Lung (tissue), 12 donors: ENCODE measurements around the gene DPY19L3. TPM values are rescaled to one million over a fixed set of nuclear protein-coding genes. Genes with fewer than 3 reads are reported as not detected.

Experiments used
- ATAC-seq: fragments of 200-7000 bp; cut with Tn5 transposase; one replicate; pipeline ENCODE4 v1.9.1; 2020; ENCODE audit warnings: moderate number of reproducible peaks; ENCODE audit not compliant: insufficient read depth, low FRiP score
- DNase-seq, 3 donors: peaks; one replicate each; pipeline ENCODE4 v3.0.0-alpha.2; 2013 to 2017
- H3K27ac ChIP-seq, 2 donors: one replicate each; pipeline ENCODE4 v1.5.1; 2013; ENCODE audit warnings: mild to moderate bottlenecking in 2 of 2, moderate library complexity in 2 of 2, control low read depth in 1 of 2, inconsistent platforms in 1 of 2, low read depth in 1 of 2, low read length in 1 of 2
- H3K27me3 ChIP-seq, 3 donors: one replicate each; pipeline ENCODE4 v1.5.1; 2013; ENCODE audit warnings: low read length in 2 of 3; ENCODE audit not compliant: control insufficient read depth in 3 of 3, insufficient read depth in 3 of 3
- H3K36me3 ChIP-seq, 4 donors: one replicate each; pipeline ENCODE4 v1.5.1; 2013; ENCODE audit warnings: low read length in 4 of 4, mild to moderate bottlenecking in 1 of 4, moderate library complexity in 1 of 4; ENCODE audit not compliant: control insufficient read depth in 4 of 4, insufficient read depth in 4 of 4
- H3K4me1 ChIP-seq, 5 donors: one replicate each; pipeline ENCODE4 v1.5.1; 2013; ENCODE audit warnings: low read length in 5 of 5, mild to moderate bottlenecking in 2 of 5, moderate library complexity in 1 of 5; ENCODE audit not compliant: control insufficient read depth in 5 of 5, insufficient read depth in 5 of 5
- H3K4me3 ChIP-seq: one replicate; pipeline ENCODE4 v1.5.1; 2013; ENCODE audit warnings: mild to moderate bottlenecking, control low read depth, moderate library complexity
- H3K9ac ChIP-seq, 2 donors: one replicate each; pipeline ENCODE4 v1.5.1; 2013; ENCODE audit warnings: low read length in 2 of 2, control low read depth in 1 of 2; ENCODE audit not compliant: insufficient read depth in 1 of 2
- H3K9me3 ChIP-seq, 4 donors: one replicate each; pipeline ENCODE4 v1.5.1; 2013; ENCODE audit warnings: low read length in 3 of 4, mild to moderate bottlenecking in 1 of 4, moderate library complexity in 1 of 4; ENCODE audit not compliant: control insufficient read depth in 4 of 4, insufficient read depth in 3 of 4
- CTCF ChIP-seq: IDR thresholded peaks from 2 replicates; pipeline ENCODE4 v1.5.1; 2012; ENCODE audit warnings: mild to moderate bottlenecking; ENCODE audit errors: control extremely low read depth, extremely low read depth
- WGBS, 2 donors: extraction: QIAGEN DNeasy Blood & Tissue Kit; methylation state at CpG; one replicate each; pipeline ENCODE4 v1.1.7; 2013; 5-methylcytosine and 5-hydroxymethylcytosine counted together
- polyA plus RNA-seq, 2 donors: library from polyadenylated mRNA; stranded (reverse); fragments of 200-250 nt; gene quantifications; one replicate each; pipeline ENCODE4 v1.2.1, GENCODE V29; 2013
- total RNA-seq, 2 donors: library from RNA; depleted of rRNA in 1 of 2; stranded (reverse); fragments of >200 nt in 1 of 2; gene quantifications; one replicate each; pipeline ENCODE4 v1.2.1, GENCODE V29; 2014 to 2021
- donor health status: control.
- donor health status: control.
- donor health status: Bipolar disorder and iron deficiency.
- donor health status: healthy.
- donor health status: DM: yes; HTN: yes; CAD: no.

Gene DPY19L3
- total and polyA plus RNA-seq, 4 donors = 9.1 to 49.3 (median 27.3) TPM

- WGBS, 2 donors = 87 to 90% methylated on average over 2 of the region's 2 CpGs
- no peak overlapping the region for H3K4me3 ChIP-seq
- DNase-seq (peak in 2 of 3 donors; percentile 24 to 25), ATAC-seq (no peak)
- H3K27ac ChIP-seq = no peak overlapping the region
- H3K4me1 ChIP-seq = no peaks in the 10 kb centered on the region
- H3K27me3 ChIP-seq = no peaks in the 10 kb centered on the region
- no peaks in the 10 kb centered on the region for H3K9me3 ChIP-seq
- H3K36me3 ChIP-seq = peaks cover 7 to 12% (median 10%) of the 10 kb centered on the region in 4 donors
- no peak overlapping the region for H3K9ac ChIP-seq
- TF ChIP-seq CTCF = no peak
These were observed 58.7 kb downstream of the DPY19L3 start for GRCh38 chr19:32464279-32464678.

- Histone ChIP-seq H3K27ac (no peak overlapping the region), H3K4me3 (no peak overlapping the region), H3K36me3 (peaks cover 5 to 9% (median 6%) of the 10 kb centered on the region in 4 donors), H3K4me1 (no peaks in the 10 kb centered on the region), H3K9me3 (no peaks in the 10 kb centered on the region), H3K9ac (no peak overlapping the region), H3K27me3 (no peaks in the 10 kb centered on the region)
- ATAC-seq (no peak), DNase-seq (no peak)
- 94 to 98% methylated on average over 2 of the region's 2 CpGs for WGBS, 2 donors
- TF ChIP-seq CTCF = no peak
These were observed 59.6 kb downstream of the DPY19L3 start for GRCh38 chr19:32465176-32465575.

- H3K36me3 ChIP-seq = peaks cover 5 to 10% (median 6%) of the 10 kb centered on the region in 4 donors
- no peak overlapping the region for H3K4me3 ChIP-seq
- DNase-seq = no peak
- no peaks in the 10 kb centered on the region for H3K27me3 ChIP-seq
- ATAC-seq = no peak
- no peak overlapping the region for H3K9ac ChIP-seq
- no peak overlapping the region for H3K27ac ChIP-seq
- H3K9me3 ChIP-seq = no peaks in the 10 kb centered on the region
- H3K4me1 ChIP-seq = peaks cover 0 to 2% (median 0%) of the 10 kb centered on the region in 5 donors
- no peak for TF ChIP-seq CTCF
- 84 to 89% methylated on average over 5 of the region's 5 CpGs for WGBS, 2 donors
These were observed 64.2 kb downstream of the DPY19L3 start for GRCh38 chr19:32469795-32470194.

- H3K27ac ChIP-seq = no peak overlapping the region
- peaks cover 3 to 6% (median 5%) of the 10 kb centered on the region in 4 donors for H3K36me3 ChIP-seq
- TF ChIP-seq CTCF = no peak
- H3K4me3 ChIP-seq = no peak overlapping the region
- no peaks in the 10 kb centered on the region for H3K27me3 ChIP-seq
- DNase-seq = peak in 1 of 3 donors; percentile 17
- H3K9me3 ChIP-seq = no peaks in the 10 kb centered on the region
- 69 to 84% methylated on average over 7 of the region's 7 CpGs for WGBS, 2 donors
- ATAC-seq = no peak
- H3K4me1 ChIP-seq = peaks cover 0 to 2% (median 0%) of the 10 kb centered on the region in 5 donors
- H3K9ac ChIP-seq = no peak overlapping the region
These were observed 65.5 kb downstream of the DPY19L3 start for GRCh38 chr19:32471095-32471494.
